Transverse colon (tissue), 4 donors: ENCODE measurements around the gene SLC22A23. TPM values are rescaled to one million over a fixed set of nuclear protein-coding genes. Genes with fewer than 3 reads are reported as not detected.

ENCODE experiments used
- DNase-seq: peaks from one replicate; pipeline ENCODE4 v3.0.0-alpha.2; 2019
- H3K27ac ChIP-seq, 4 donors: fragments of 200-600 bp; sonication (generic); 2 replicates each; pipeline ENCODE4 v1.5.1; 2016 to 2018; ENCODE audit warnings: inconsistent platforms in 4 of 4
- H3K27me3 ChIP-seq: fragments of 200-600 bp; sonication (generic); 2 replicates; pipeline ENCODE4 v1.5.1; 2017; ENCODE audit warnings: inconsistent platforms
- H3K36me3 ChIP-seq, 4 donors: fragments of 200-600 bp; sonication (generic); 2 replicates each; pipeline ENCODE4 v1.5.1; 2017 to 2019; ENCODE audit warnings: inconsistent platforms in 4 of 4
- H3K4me1 ChIP-seq, 4 donors: fragments of 200-600 bp; sonication (generic); 2 replicates each; pipeline ENCODE4 v1.5.1; 2017 to 2020; ENCODE audit warnings: inconsistent platforms in 4 of 4
- H3K4me3 ChIP-seq, 4 donors: fragments of 200-600 bp; sonication (generic); 1 replicate in 1 of 4; 2 replicates in 3 of 4; pipeline versions ENCODE4 v1.5.1 to v1.6.1; 2017 to 2019; ENCODE audit warnings: inconsistent platforms in 4 of 4
- H3K9me3 ChIP-seq, 2 donors: fragments of 200-600 bp; sonication (generic); 2 replicates each; pipeline ENCODE4 v1.5.1; 2017 to 2019; ENCODE audit warnings: inconsistent platforms in 2 of 2
- EP300 ChIP-seq: sonication (generic); formaldehyde crosslinking; IDR thresholded peaks from one replicate; pipeline ENCODE4 v1.6.1; 2017; ENCODE audit warnings: antibody characterized with exemption, low read depth
- POLR2A ChIP-seq: fragments of 450-650 bp; IDR thresholded peaks from one replicate; pipeline ENCODE4 v1.6.1; 2016; ENCODE audit warnings: antibody characterized with exemption, mild to moderate bottlenecking, moderate library complexity
- POLR2AphosphoS5 ChIP-seq, 3 donors: sonication (generic); formaldehyde crosslinking; IDR thresholded peaks; one replicate each; pipeline ENCODE4 v1.6.1; 2016; ENCODE audit warnings: antibody characterized with exemption in 3 of 3
- WGBS, 2 donors: methylation state at CpG; one replicate each; pipeline ENCODE4 v1.1.5; 2018; ENCODE audit warnings: low coverage in 1 of 2; 5-methylcytosine and 5-hydroxymethylcytosine counted together
- in situ Hi-C, 4 donors: fragments of 200-750 bp; cut with MboI; loops; one replicate each; pipeline versions ENCODE4 v1.15.0 to v1.15.1; 2017; ENCODE audit warnings: low sequenced_read_pairs in 3 of 4, low pct_ligation_motif_present in 1 of 4, low pct_unique_long_range_greater_than_20kb in 1 of 4
- intact Hi-C: fragments of 100-400 bp; cut with DNase I; formaldehyde crosslinking; loops from one replicate; pipeline ENCODE4 v1.15.1; 2023; ENCODE audit warnings: low total_unique reads
- total RNA-seq, 4 donors: library from RNA; depleted of rRNA; stranded (reverse); fragments of >200 nt; gene quantifications; one replicate each; pipeline ENCODE4 v1.1.0, GENCODE V29; 2016
- TF ChIP-seq, protein P1 (sequence below), 5 experiments: fragments of 200-600 bp in 3 of 5; fragments of 450-650 bp in 2 of 5; sonication (generic) in 3 of 5; IDR thresholded peaks; 1 replicate in 2 of 5; 2 replicates in 3 of 5; pipeline ENCODE4 v1.5.1; 2016 to 2017; ENCODE audit warnings: antibody characterized with exemption in 5 of 5, inconsistent platforms in 3 of 5, mild to moderate bottlenecking in 2 of 5, moderate library complexity in 1 of 5

The SLC22A23 gene
- total RNA-seq, 4 donors from 2014 or later = 96.1 to 161 (median 117) TPM

- TF ChIP-seq POLR2A = no peak
- TF ChIP-seq POLR2AphosphoS5 (IDR thresholded peaks at IDR 0.05) = no peak
- TF ChIP-seq EP300 = no peak
- TF ChIP-seq, protein P1, sequence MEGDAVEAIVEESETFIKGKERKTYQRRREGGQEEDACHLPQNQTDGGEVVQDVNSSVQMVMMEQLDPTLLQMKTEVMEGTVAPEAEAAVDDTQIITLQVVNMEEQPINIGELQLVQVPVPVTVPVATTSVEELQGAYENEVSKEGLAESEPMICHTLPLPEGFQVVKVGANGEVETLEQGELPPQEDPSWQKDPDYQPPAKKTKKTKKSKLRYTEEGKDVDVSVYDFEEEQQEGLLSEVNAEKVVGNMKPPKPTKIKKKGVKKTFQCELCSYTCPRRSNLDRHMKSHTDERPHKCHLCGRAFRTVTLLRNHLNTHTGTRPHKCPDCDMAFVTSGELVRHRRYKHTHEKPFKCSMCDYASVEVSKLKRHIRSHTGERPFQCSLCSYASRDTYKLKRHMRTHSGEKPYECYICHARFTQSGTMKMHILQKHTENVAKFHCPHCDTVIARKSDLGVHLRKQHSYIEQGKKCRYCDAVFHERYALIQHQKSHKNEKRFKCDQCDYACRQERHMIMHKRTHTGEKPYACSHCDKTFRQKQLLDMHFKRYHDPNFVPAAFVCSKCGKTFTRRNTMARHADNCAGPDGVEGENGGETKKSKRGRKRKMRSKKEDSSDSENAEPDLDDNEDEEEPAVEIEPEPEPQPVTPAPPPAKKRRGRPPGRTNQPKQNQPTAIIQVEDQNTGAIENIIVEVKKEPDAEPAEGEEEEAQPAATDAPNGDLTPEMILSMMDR (IDR thresholded peaks at IDR 0.05) = no peak
- H3K27ac ChIP-seq = no peak overlapping the region
- peaks cover 4 to 7% (median 6%) of the 10 kb centered on the region in 4 donors for H3K4me1 ChIP-seq
- H3K9me3 ChIP-seq = no peaks in the 10 kb centered on the region
- H3K27me3 ChIP-seq = no peaks in the 10 kb centered on the region
- in situ Hi-C loops = loop anchor here (5.0 to 25.0 kb wide), 3 partner anchors 184 to 709 kb away; partner anchors contain the start of gene SLC22A23 (in 3 of the 4)
- H3K4me3 ChIP-seq = no peak overlapping the region
- WGBS, 2 donors = 86% methylated on average over 9 of the region's 9 CpGs; no CpG with 5 or more reads in 1 of the 2 donors
- no peak for DNase-seq
- intact Hi-C loops = loop anchor here (2.0 kb wide), 1 partner anchor 455 kb away; no protein-coding TSS in a partner anchor
- no peaks in the 10 kb centered on the region for H3K36me3 ChIP-seq
These were observed 178.9 kb downstream of the SLC22A23 start for GRCh38 chr6:3277851-3278416.

DNA sequence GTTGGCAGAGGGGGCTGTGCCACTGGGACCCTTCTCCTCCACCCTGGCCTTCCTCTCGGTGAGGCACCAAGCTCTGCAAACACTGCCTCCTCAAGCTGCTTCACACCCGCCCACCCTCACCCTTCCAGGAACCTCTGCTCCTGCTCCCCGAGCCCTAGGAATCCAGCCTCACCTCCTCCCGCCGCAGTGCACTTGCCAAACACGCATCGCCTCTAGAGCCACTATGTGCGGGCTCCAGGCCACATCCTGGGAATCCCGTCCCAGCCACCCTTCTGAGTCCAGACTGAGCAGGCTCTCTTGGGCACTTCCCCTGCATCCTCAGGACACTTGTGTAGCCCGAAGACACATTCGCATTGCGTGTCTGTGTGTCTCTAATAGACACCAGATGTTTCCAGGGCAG lies 179.6 kb downstream of the SLC22A23 start:
- peaks cover 0 to 2% (median 0%) of the 10 kb centered on the region in 4 donors for H3K36me3 ChIP-seq
- intact Hi-C loops = no loop called here
- peaks cover 0 to 5% (median 3%) of the 10 kb centered on the region in 4 donors for H3K4me1 ChIP-seq
- H3K27me3 ChIP-seq = no peaks in the 10 kb centered on the region
- no peaks in the 10 kb centered on the region for H3K9me3 ChIP-seq
- TF ChIP-seq POLR2A (no peak), POLR2AphosphoS5 (IDR thresholded peaks at IDR 0.05) (no peak), EP300 (no peak)
- TF ChIP-seq, protein P1 (IDR thresholded peaks at IDR 0.05) = no peak
- H3K27ac ChIP-seq = no peak overlapping the region
- DNase-seq = no peak
- WGBS, 2 donors = 88% methylated on average over 12 of the region's 12 CpGs; no CpG with 5 or more reads in 1 of the 2 donors
- in situ Hi-C loops = loop anchor here (5.0 to 25.0 kb wide), 3 partner anchors 185 to 710 kb away; partner anchors contain the start of gene SLC22A23 (in 3 of the 4)
- no peak overlapping the region for H3K4me3 ChIP-seq

DNA sequence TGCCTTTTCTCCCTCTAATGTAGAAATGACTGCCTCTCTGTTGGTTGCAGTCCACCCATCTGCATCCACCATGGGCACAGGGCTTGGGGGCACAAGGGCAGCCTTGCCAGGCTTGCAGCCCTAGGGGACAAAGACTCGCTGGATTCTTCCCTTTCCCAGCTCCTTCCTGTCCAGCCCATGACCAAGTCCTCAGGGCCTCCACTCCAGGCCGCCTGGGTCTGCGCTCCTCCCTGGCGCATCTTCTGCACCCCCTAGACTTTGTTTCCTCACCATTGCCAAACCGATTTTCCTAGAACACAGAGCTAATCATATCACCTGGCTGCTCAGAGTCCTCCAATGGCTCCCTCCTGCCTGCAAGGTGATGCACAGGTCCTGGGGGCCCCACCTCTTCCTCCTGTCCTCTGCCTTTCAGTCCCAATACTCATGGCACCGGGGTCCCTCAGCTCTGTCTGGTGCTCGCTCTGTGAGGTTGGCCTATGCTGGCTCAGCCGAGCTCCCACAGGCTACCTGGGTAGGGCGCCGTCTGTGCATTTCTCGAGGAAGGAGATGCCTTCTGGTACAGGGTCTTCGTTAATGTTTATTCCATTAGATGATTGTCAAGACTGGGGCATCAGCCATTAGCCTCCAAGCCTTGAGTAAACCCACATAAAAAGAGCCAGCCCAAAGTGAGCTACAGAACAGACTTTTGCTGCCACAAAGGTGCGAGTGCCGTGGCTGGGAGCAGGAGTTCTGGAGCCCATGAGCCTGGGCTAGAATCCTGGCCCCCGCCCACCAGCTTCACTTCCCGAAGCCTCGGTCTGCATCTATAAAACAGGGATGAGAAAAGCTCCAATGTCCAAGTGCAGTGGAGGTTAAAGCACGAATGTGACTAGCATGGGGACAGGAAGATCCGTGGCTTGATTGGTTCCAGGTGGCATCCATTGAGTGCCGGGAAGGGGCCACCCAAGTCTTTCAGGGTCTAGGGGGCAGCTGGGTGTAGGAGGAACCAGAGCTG lies 180.4 kb downstream of the SLC22A23 start:
- H3K27me3 ChIP-seq = no peaks in the 10 kb centered on the region
- intact Hi-C loops (no loop called here), in situ Hi-C loops (loop anchor here (5.0 to 25.0 kb wide), 3 partner anchors 186 to 711 kb away; partner anchors contain the start of gene SLC22A23 (in 3 of the 4))
- peaks cover 0 to 6% (median 0%) of the 10 kb centered on the region in 4 donors for H3K36me3 ChIP-seq
- H3K4me1 ChIP-seq = no peaks in the 10 kb centered on the region
- H3K9me3 ChIP-seq = no peaks in the 10 kb centered on the region
- H3K4me3 ChIP-seq = no peak overlapping the region
- TF ChIP-seq POLR2A = no peak
- TF ChIP-seq EP300 = no peak
- TF ChIP-seq POLR2AphosphoS5 (IDR thresholded peaks at IDR 0.05) = no peak
- TF ChIP-seq, protein P1 (IDR thresholded peaks at IDR 0.05) = no peak
- WGBS, 2 donors = 85 to 100% methylated on average over 1 to 20 of the region's 20 CpGs
- H3K27ac ChIP-seq = no peak overlapping the region
- DNase-seq = no peak
